BLaER1 (cell line): Measurements from ENCODE around the gene ATP11A.
"Not testable (repeated sequence)": the region's sequence is repeated elsewhere in the genome, so short reads cannot be mapped to it uniquely, and the experiment has no call there.

Source experiments
- H3K27ac ChIP-seq: shearing (Covaris generic); formaldehyde crosslinking; 2 replicates; pipeline ENCODE4 v1.8.1; 2022
- H3K27me3 ChIP-seq: shearing (Covaris generic); formaldehyde crosslinking; 2 replicates; pipeline ENCODE4 v1.8.1; 2022
- H3K36me3 ChIP-seq: shearing (Covaris generic); formaldehyde crosslinking; 2 replicates; pipeline ENCODE4 v1.8.1; 2022
- H3K4me1 ChIP-seq: shearing (Covaris generic); formaldehyde crosslinking; 2 replicates; pipeline ENCODE4 v1.8.1; 2022
- H3K4me2 ChIP-seq: shearing (Covaris generic); formaldehyde crosslinking; 2 replicates; pipeline ENCODE4 v1.8.1; 2022
- H3K4me3 ChIP-seq: shearing (Covaris generic); formaldehyde crosslinking; 2 replicates; pipeline ENCODE4 v1.8.1; 2022
- H3K9ac ChIP-seq: shearing (Covaris generic); formaldehyde crosslinking; 2 replicates; pipeline ENCODE4 v1.8.1; 2022
- H3K9me3 ChIP-seq: shearing (Covaris generic); formaldehyde crosslinking; 2 replicates; pipeline ENCODE4 v1.8.1; 2022
- H4K20me1 ChIP-seq: shearing (Covaris generic); formaldehyde crosslinking; 2 replicates; pipeline ENCODE4 v1.8.1; 2022
- Cebpa-rat ChIP-seq: shearing (Covaris generic); IDR thresholded peaks from 2 replicates; pipeline ENCODE4 v1.8.1; 2022

The ATP11A gene

GRCh38 chr13:112877539-112877938 is 187.7 kb downstream of the ATP11A start:
- Histone ChIP-seq H3K4me2 (no peak overlapping the region), H3K36me3 (peaks cover 70% of the 10 kb centered on the region), H3K9ac (no peak overlapping the region), H4K20me1 (peaks cover 74% of the 10 kb centered on the region), H3K4me3 (no peak overlapping the region), H3K27ac (no peak overlapping the region), H3K27me3 (0 out of 2 replicates have a peak, but pooled peaks cover 3% of the 10 kb centered on the region), H3K9me3 (no peaks in the 10 kb centered on the region), H3K4me1 (peaks cover 20% of the 10 kb centered on the region)
- TF ChIP-seq Cebpa-rat, result no peak

- no peak for TF ChIP-seq Cebpa-rat
- peaks cover 76% of the 10 kb centered on the region for H3K36me3 ChIP-seq
- H4K20me1 ChIP-seq, result peaks cover 71% of the 10 kb centered on the region
- no peak overlapping the region for H3K4me3 ChIP-seq
- no peaks in the 10 kb centered on the region for H3K9me3 ChIP-seq
- H3K4me1 ChIP-seq, result peaks cover 13% of the 10 kb centered on the region
- 0 out of 2 replicates have a peak, but pooled peaks cover 3% of the 10 kb centered on the region for H3K27me3 ChIP-seq
- H3K4me2 ChIP-seq, result no peak overlapping the region
- no peak overlapping the region; the same call in 1 of the 2 replicates for H3K9ac ChIP-seq
- H3K27ac ChIP-seq, result no peak overlapping the region
Measured at GRCh38 chr13:112877976-112878955, 188.4 kb downstream of the ATP11A start.

GRCh38 chr13:112879283-112879833 is 189.5 kb downstream of the ATP11A start:
- Histone ChIP-seq H3K4me3 (no peak overlapping the region), H3K9me3 (no peaks in the 10 kb centered on the region), H3K36me3 (peaks cover 76% of the 10 kb centered on the region), H3K9ac (no peak overlapping the region), H3K4me1 (peaks cover 2% of the 10 kb centered on the region), H3K27me3 (0 out of 2 replicates have a peak, but pooled peaks cover 3% of the 10 kb centered on the region), H4K20me1 (peaks cover 70% of the 10 kb centered on the region), H3K4me2 (no peak overlapping the region), H3K27ac (no peak overlapping the region)
- TF ChIP-seq Cebpa-rat, result no peak

GRCh38 chr13:112880221-112880641 is 190.4 kb downstream of the ATP11A start:
- Histone ChIP-seq H3K4me2 (no peak overlapping the region), H3K27me3 (0 out of 2 replicates have a peak, but pooled peaks cover 3% of the 10 kb centered on the region), H3K36me3 (peaks cover 80% of the 10 kb centered on the region), H3K27ac (no peak overlapping the region), H3K9me3 (no peaks in the 10 kb centered on the region), H4K20me1 (peaks cover 61% of the 10 kb centered on the region), H3K9ac (no peak overlapping the region), H3K4me1 (no peaks in the 10 kb centered on the region), H3K4me3 (no peak overlapping the region)
- TF ChIP-seq Cebpa-rat, result no peak

GRCh38 chr13:112880976-112881540 is 191.2 kb downstream of the ATP11A start:
- H3K4me2 ChIP-seq, result no peak overlapping the region
- peaks cover 62% of the 10 kb centered on the region for H4K20me1 ChIP-seq
- H3K27me3 ChIP-seq, result no peaks in the 10 kb centered on the region
- no peaks in the 10 kb centered on the region for H3K4me1 ChIP-seq
- no peak overlapping the region for H3K9ac ChIP-seq
- H3K27ac ChIP-seq, result no peak overlapping the region
- no peak overlapping the region for H3K4me3 ChIP-seq
- peaks cover 73% of the 10 kb centered on the region for H3K36me3 ChIP-seq
- H3K9me3 ChIP-seq, result no peaks in the 10 kb centered on the region
- no peak for TF ChIP-seq Cebpa-rat

- Histone ChIP-seq H3K36me3 (peaks cover 65% of the 10 kb centered on the region), H3K4me1 (no peaks in the 10 kb centered on the region), H3K9me3 (no peaks in the 10 kb centered on the region), H3K27me3 (no peaks in the 10 kb centered on the region), H3K27ac (no peak overlapping the region), H3K9ac (no peak overlapping the region), H3K4me2 (no peak overlapping the region), H3K4me3 (no peak overlapping the region), H4K20me1 (peaks cover 56% of the 10 kb centered on the region)
- no peak for TF ChIP-seq Cebpa-rat
Measured at GRCh38 chr13:112881656-112882554, 192.1 kb downstream of the ATP11A start.

GRCh38 chr13:112882555-112883024 is 192.8 kb downstream of the ATP11A start:
- no peak overlapping the region for H3K4me2 ChIP-seq
- no peaks in the 10 kb centered on the region for H3K27me3 ChIP-seq
- H3K4me1 ChIP-seq, result no peaks in the 10 kb centered on the region
- no peak for TF ChIP-seq Cebpa-rat
- no peak overlapping the region for H3K9ac ChIP-seq
- no peak overlapping the region for H3K4me3 ChIP-seq
- no peaks in the 10 kb centered on the region for H3K9me3 ChIP-seq
- H3K36me3 ChIP-seq, result peaks cover 58% of the 10 kb centered on the region
- H4K20me1 ChIP-seq, result peaks cover 55% of the 10 kb centered on the region
- H3K27ac ChIP-seq, result no peak overlapping the region

- Histone ChIP-seq H3K9me3 (no peaks in the 10 kb centered on the region), H3K4me3 (no peak overlapping the region), H3K27ac (no peak overlapping the region), H4K20me1 (peaks cover 58% of the 10 kb centered on the region), H3K9ac (no peak overlapping the region), H3K36me3 (peaks cover 52% of the 10 kb centered on the region), H3K27me3 (no peaks in the 10 kb centered on the region), H3K4me2 (no peak overlapping the region), H3K4me1 (no peaks in the 10 kb centered on the region)
- no peak for TF ChIP-seq Cebpa-rat
Measured at GRCh38 chr13:112883241-112883945, 193.6 kb downstream of the ATP11A start.

GRCh38 chr13:112884700-112885099 is 194.9 kb downstream of the ATP11A start:
- not testable (repeated sequence) for H3K4me3 ChIP-seq

More at GRCh38 chr13:112884700-112885099, 194.9 kb downstream of the ATP11A start:
- H3K27me3 ChIP-seq, H3K9me3 ChIP-seq, H3K27ac ChIP-seq, H3K4me1 ChIP-seq, H3K9ac ChIP-seq, H3K4me2 ChIP-seq: not testable (repeated sequence)
- Histone ChIP-seq H3K36me3 (peaks cover 41% of the 10 kb centered on the region), H4K20me1 (peaks cover 68% of the 10 kb centered on the region)
